BJ (cell line): ENCODE measurements around the gene CYB5RL. TPM values are rescaled to one million over a fixed set of nuclear protein-coding genes. Genes with fewer than 3 reads are reported as not detected.

Experiments
- CTCF ChIA-PET: fragments of 350-600 bp; formaldehyde crosslinking; extraction: SDS; loops from one replicate; lab custom pipeline; 2021; ENCODE audit warnings: antibody characterized with exemption, inconsistent platforms; lab: Yijun Ruan, JAX
- POLR2A ChIA-PET: fragments of 300-600 bp; sonication (Branson Sonifier 250); formaldehyde crosslinking; extraction: SDS; loops from one replicate; lab custom pipeline; 2021; ENCODE audit warnings: antibody characterized with exemption; lab: Charles Lee
- DNase-seq: peaks from one replicate; pipeline ENCODE4 v3.0.0-alpha.2; 2011; ENCODE audit warnings: low read depth
- H3K27me3 ChIP-seq: 2 replicates; pipeline ENCODE4 v1.6.0; 2011; ENCODE audit warnings: low read length; ENCODE audit not compliant: control insufficient read depth, insufficient read depth
- H3K36me3 ChIP-seq: 2 replicates; pipeline ENCODE4 v1.5.1; 2011; ENCODE audit warnings: low read length; ENCODE audit not compliant: control insufficient read depth, insufficient read depth
- H3K4me3 ChIP-seq: 2 replicates; pipeline ENCODE4 v1.5.1; 2011; ENCODE audit warnings: low read depth, mild to moderate bottlenecking, control low read depth, low read length
- CTCF ChIP-seq: IDR thresholded peaks from 2 replicates; pipeline ENCODE4 v1.5.1; 2011; ENCODE audit warnings: low read depth, mild to moderate bottlenecking, control low read depth, inconsistent platforms, low read length, moderate library complexity; ENCODE audit not compliant: insufficient read depth
- polyA plus RNA-seq: library from polyadenylated mRNA; depleted of rRNA; stranded (reverse); fragments of >200 nt; gene quantifications from 2 replicates; pipeline ENCODE4 v1.2.3, GENCODE V29; 2011

CYB5RL gene
- polyA plus RNA-seq, 1 experiment, result 4.0 TPM

- Histone ChIP-seq H3K4me3 (no peak overlapping the region), H3K36me3 (no peaks in the 10 kb centered on the region; the same call in 1 of the 2 replicates), H3K27me3 (no peaks in the 10 kb centered on the region)
- DNase-seq, result no peak
- no peak for TF ChIP-seq CTCF
- ChIA-PET CTCF (no interaction called here), POLR2A (no interaction called here)
These were observed 22.1 kb downstream of the CYB5RL start for GRCh38 chr1:54177726-54178125.

- no peak for TF ChIP-seq CTCF
- CTCF ChIA-PET, result interaction anchor here (0.8 kb wide), 1 partner anchor 66 kb away, joined by 3 read pairs; no protein-coding TSS in a partner anchor
- no peaks in the 10 kb centered on the region for H3K27me3 ChIP-seq
- POLR2A ChIA-PET, result no interaction called here
- no peak for DNase-seq
- H3K4me3 ChIP-seq, result no peak overlapping the region
- H3K36me3 ChIP-seq, result no peaks in the 10 kb centered on the region; the same call in 1 of the 2 replicates
These were observed 23.1 kb downstream of the CYB5RL start for GRCh38 chr1:54176621-54177327.

GRCh38 chr1:54174106-54174505, 25.7 kb downstream of the CYB5RL start:
- ChIA-PET POLR2A (no interaction called here), CTCF (interaction anchor here (2.4 kb wide), 1 partner anchor 8 kb away, joined by 8 read pairs; no protein-coding TSS in a partner anchor)
- Histone ChIP-seq H3K27me3 (no peaks in the 10 kb centered on the region), H3K4me3 (no peak overlapping the region), H3K36me3 (no peaks in the 10 kb centered on the region; the same call in 1 of the 2 replicates)
- DNase-seq, result no peak
- no peak for TF ChIP-seq CTCF

GRCh38 chr1:54173681-54174080, 26.1 kb downstream of the CYB5RL start:
- TF ChIP-seq CTCF, result no peak
- H3K36me3 ChIP-seq, result no peaks in the 10 kb centered on the region; the same call in 1 of the 2 replicates
- ChIA-PET POLR2A (no interaction called here), CTCF (interaction anchor here (2.4 kb wide), 1 partner anchor 9 kb away, joined by 8 read pairs; no protein-coding TSS in a partner anchor)
- no peak overlapping the region for H3K4me3 ChIP-seq
- H3K27me3 ChIP-seq, result no peaks in the 10 kb centered on the region
- DNase-seq, result no peak
